Karpas-422 (cell line): ENCODE results near the gene DLEC1. TPM values are rescaled to one million over a fixed set of nuclear protein-coding genes. Genes with fewer than 3 reads are reported as not detected.

Source experiments
- DNase-seq: peaks from one replicate; pipeline ENCODE4 v3.0.0-alpha.2; 2015
- H2AFZ ChIP-seq: fragments of 200-600 bp; sonication (generic); 2 replicates; pipeline ENCODE4 v1.6.1; 2014; ENCODE audit warnings: antibody characterized with exemption, low read length, mixed read lengths
- H3K27ac ChIP-seq: fragments of 200-600 bp; sonication (generic); 2 replicates; pipeline ENCODE4 v1.5.1; 2014; ENCODE audit warnings: mild to moderate bottlenecking, low read length, moderate library complexity
- H3K27me3 ChIP-seq: fragments of 200-600 bp; sonication (generic); 2 replicates; pipeline ENCODE4 v1.6.1; 2014; ENCODE audit warnings: low read length, mixed read lengths
- H3K36me3 ChIP-seq: fragments of 200-600 bp; sonication (generic); 2 replicates; pipeline ENCODE4 v1.6.1; 2014; ENCODE audit warnings: low read length, mixed read lengths; ENCODE audit not compliant: insufficient read depth
- H3K4me1 ChIP-seq: fragments of 200-600 bp; sonication (generic); 2 replicates; pipeline ENCODE4 v1.6.1; 2014; ENCODE audit warnings: mild to moderate bottlenecking, low read length, mixed read lengths
- H3K4me2 ChIP-seq: fragments of 200-600 bp; sonication (generic); 2 replicates; pipeline ENCODE4 v1.6.1; 2014; ENCODE audit warnings: low read length, low read depth, mild to moderate bottlenecking; ENCODE audit not compliant: poor library complexity, severe bottlenecking
- H3K4me3 ChIP-seq: fragments of 200-600 bp; sonication (generic); 2 replicates; pipeline ENCODE4 v1.5.1; 2014; ENCODE audit warnings: mild to moderate bottlenecking, antibody characterized with exemption, low read length, mixed read lengths
- H3K79me2 ChIP-seq: fragments of 200-600 bp; sonication (generic); 2 replicates; pipeline ENCODE4 v1.6.1; 2014; ENCODE audit warnings: mild to moderate bottlenecking, low read length, mixed read lengths
- H3K9ac ChIP-seq: fragments of 200-600 bp; sonication (generic); 2 replicates; pipeline ENCODE4 v1.6.0; 2014; ENCODE audit warnings: low read length
- H3K9me2 ChIP-seq: fragments of 200-600 bp; sonication (generic), shearing (Covaris generic); replicated peaks from 2 replicates; pipeline ENCODE4 v1.6.0; 2014; ENCODE audit warnings: mild to moderate bottlenecking, low read length, moderate library complexity; ENCODE audit not compliant: insufficient read depth
- H3K9me3 ChIP-seq: fragments of 300-700, 200-600 bp; sonication (generic); 2 replicates; pipeline ENCODE4 v1.6.1; 2014; ENCODE audit warnings: low read length, mixed read lengths
- H4K20me1 ChIP-seq: fragments of 200-600 bp; sonication (generic); 2 replicates; pipeline ENCODE4 v1.6.1; 2014; ENCODE audit warnings: mild to moderate bottlenecking, antibody characterized with exemption, low read length, low read depth; ENCODE audit not compliant: insufficient read depth
- total RNA-seq: library from RNA; depleted of rRNA; stranded (reverse); fragments of >200 nt; shearing (Covaris generic); gene quantifications from 2 replicates; pipeline ENCODE4 v1.2.3, GENCODE V29; 2014; ENCODE audit warnings: low replicate concordance

The DLEC1 gene
- total RNA-seq, 1 experiment from 2014 or later = not detected

DNA sequence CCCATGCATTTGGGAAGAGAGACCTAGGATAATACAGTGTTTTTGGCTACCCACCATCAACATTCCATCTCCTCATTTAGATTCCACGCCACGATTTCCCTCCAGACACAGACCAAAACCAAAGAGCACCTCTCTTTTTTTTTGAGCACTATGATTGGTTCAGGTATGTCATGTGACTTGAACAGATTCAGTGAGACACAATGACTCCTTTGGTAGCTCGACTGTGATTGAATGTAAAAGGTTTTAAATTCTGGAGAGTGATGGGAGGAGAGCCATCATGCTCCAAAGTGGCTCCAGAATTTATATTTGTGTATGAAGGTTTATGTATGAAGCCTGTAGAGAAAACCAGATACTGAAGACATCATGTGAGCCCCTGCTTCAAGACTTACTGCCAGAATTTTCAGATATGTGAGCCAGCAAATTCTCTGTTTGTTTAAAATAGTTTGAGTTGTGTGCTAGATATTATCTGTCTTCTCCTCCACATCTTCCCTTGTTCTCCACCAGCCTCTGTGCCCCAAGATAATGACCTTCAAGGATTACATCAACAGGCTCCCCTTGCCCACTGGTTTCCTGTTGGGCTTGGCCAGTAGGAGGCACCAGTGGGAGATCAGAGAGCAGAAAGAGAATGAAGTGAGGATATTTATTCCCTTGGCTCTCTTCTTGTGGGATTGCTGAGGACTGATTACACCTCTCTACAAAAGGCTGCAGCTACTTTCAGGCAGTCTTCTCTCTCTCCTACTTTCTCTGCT, 111.9 kb downstream of the DLEC1 start:
- DNase-seq = no peak
- Histone ChIP-seq H3K9ac (no peak overlapping the region), H3K27ac (no peak overlapping the region), H2AFZ (no peak overlapping the region), H3K36me3 (no peaks in the 10 kb centered on the region), H3K4me3 (no peak overlapping the region), H3K9me2 (no peaks in the 10 kb centered on the region), H3K4me1 (peaks cover 4% of the 10 kb centered on the region; the same call in 1 of the 2 replicates), H3K9me3 (peaks cover 4% of the 10 kb centered on the region; the same call in 1 of the 2 replicates), H4K20me1 (no peaks in the 10 kb centered on the region), H3K4me2 (no peak overlapping the region), H3K27me3 (no peaks in the 10 kb centered on the region), H3K79me2 (no peaks in the 10 kb centered on the region)

DNA sequence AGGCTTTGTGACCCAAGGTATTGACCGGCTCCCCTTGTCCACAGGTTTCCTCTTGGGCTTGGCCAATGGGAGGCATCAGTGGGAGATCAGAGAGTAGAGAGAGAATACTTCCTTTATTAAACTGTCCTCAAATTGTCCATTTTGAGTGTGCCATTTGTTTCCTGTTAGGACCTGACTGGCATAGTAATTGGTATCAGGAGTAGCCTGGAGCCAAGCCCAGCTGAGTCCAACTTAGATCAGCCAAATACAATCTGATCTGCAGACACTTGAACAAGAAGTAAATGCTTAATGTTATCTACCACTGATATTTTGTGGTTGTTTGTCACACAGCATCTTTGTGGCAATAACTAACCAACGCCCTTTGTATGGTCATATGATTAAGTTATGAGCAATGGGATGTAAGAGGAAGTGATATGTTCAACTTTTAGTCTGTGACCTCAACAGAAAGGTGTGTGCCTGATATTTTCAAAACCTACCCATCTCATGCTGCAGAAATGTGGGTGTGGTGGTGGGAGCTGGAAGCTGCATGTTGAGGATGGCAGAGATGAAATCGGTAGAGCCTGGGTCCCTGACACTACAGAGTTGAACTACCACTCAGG, 112.8 kb downstream of the DLEC1 start:
- Histone ChIP-seq H4K20me1 (no peaks in the 10 kb centered on the region), H3K9ac (no peak overlapping the region), H3K4me1 (peaks cover 4% of the 10 kb centered on the region; the same call in 1 of the 2 replicates), H3K9me2 (no peaks in the 10 kb centered on the region), H3K27me3 (no peaks in the 10 kb centered on the region), H3K36me3 (no peaks in the 10 kb centered on the region), H3K4me2 (no peak overlapping the region), H3K9me3 (peaks cover 4% of the 10 kb centered on the region; the same call in 1 of the 2 replicates), H3K4me3 (no peak overlapping the region), H3K79me2 (no peaks in the 10 kb centered on the region), H3K27ac (no peak overlapping the region), H2AFZ (no peak overlapping the region)
- DNase-seq = no peak

DNA sequence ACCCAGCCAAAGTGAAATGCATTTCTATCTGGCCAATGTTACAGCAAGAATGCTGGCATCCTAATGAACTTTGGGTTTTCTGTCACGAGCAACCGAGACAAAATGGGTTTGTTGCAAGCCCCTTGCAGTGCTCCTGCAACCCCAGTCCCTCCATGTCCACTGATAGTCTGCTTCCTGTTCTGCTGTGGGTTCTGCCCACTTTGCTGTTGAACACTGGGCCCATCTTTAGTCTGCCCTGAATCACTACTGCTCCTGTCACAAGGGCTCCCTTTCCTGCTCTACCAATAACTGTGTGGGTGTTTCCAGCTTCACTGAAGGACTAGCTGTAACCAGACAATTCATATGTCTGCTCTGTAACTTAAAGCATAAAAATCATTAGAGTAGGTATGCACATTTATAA, 113.6 kb downstream of the DLEC1 start:
- H2AFZ ChIP-seq = no peak overlapping the region
- H3K9me3 ChIP-seq = no peaks in the 10 kb centered on the region
- H3K27me3 ChIP-seq = no peaks in the 10 kb centered on the region
- no peak overlapping the region for H3K9ac ChIP-seq
- no peaks in the 10 kb centered on the region for H4K20me1 ChIP-seq
- H3K4me1 ChIP-seq = peaks cover 4% of the 10 kb centered on the region; the same call in 1 of the 2 replicates
- no peak for DNase-seq
- H3K27ac ChIP-seq = no peak overlapping the region
- no peak overlapping the region for H3K4me3 ChIP-seq
- H3K4me2 ChIP-seq = no peak overlapping the region
- no peaks in the 10 kb centered on the region for H3K9me2 ChIP-seq
- no peaks in the 10 kb centered on the region for H3K79me2 ChIP-seq
- no peaks in the 10 kb centered on the region for H3K36me3 ChIP-seq

DNA sequence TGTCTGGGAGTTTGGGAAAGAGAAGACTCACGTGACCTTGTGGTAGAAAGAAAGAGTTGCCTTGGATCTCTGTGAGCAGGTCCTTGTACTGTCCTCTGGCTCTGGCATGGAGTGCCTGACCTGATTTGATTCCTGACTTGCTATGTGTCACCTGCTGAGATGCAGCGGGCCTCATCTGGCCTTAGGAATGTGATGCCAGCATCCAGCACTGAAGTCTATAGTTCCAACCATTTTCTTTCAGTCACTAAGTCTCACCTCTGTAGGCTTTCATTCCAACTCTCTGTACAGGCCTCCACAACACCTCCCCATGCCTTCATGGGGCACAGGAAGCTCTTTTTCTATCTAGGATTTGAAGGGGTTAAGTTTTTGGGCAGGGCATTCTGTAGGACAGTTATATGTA, 114.2 kb downstream of the DLEC1 start:
- no peak for DNase-seq
- Histone ChIP-seq H3K4me3 (no peak overlapping the region), H3K9ac (no peak overlapping the region), H3K27me3 (no peaks in the 10 kb centered on the region), H3K4me2 (no peak overlapping the region), H4K20me1 (no peaks in the 10 kb centered on the region), H2AFZ (no peak overlapping the region), H3K36me3 (no peaks in the 10 kb centered on the region), H3K79me2 (no peaks in the 10 kb centered on the region), H3K27ac (no peak overlapping the region), H3K9me3 (no peaks in the 10 kb centered on the region), H3K9me2 (no peaks in the 10 kb centered on the region), H3K4me1 (peaks cover 4% of the 10 kb centered on the region; the same call in 1 of the 2 replicates)

DNA sequence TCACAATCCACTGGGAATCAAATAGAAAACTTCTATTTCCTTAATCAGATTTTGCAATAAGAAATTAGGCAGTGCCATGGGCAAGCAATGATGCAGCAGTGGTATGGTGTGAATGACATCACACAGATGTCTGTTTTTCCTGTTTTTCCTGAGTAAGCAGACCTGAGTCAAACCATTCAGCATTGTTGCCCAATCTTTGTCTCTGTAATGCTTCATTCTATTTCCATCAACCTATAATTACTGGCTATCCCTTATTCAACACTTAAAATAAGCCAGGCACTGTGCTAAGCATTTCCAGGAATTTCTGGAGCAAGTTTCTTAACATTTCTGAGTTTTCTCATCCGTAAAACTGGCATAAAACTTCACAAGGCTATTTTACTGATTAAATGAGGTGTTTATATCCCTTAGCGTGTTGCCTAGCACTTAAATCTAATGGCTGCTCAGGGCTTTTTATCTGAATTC, 115.1 kb downstream of the DLEC1 start:
- no peaks in the 10 kb centered on the region for H4K20me1 ChIP-seq
- no peak for DNase-seq
- no peak overlapping the region for H3K4me3 ChIP-seq
- H3K36me3 ChIP-seq = no peaks in the 10 kb centered on the region
- H3K79me2 ChIP-seq = no peaks in the 10 kb centered on the region
- no peaks in the 10 kb centered on the region for H3K27me3 ChIP-seq
- peaks cover 4% of the 10 kb centered on the region; the same call in 1 of the 2 replicates for H3K4me1 ChIP-seq
- no peak overlapping the region for H3K4me2 ChIP-seq
- H2AFZ ChIP-seq = no peak overlapping the region
- no peak overlapping the region for H3K9ac ChIP-seq
- H3K9me2 ChIP-seq = no peaks in the 10 kb centered on the region
- no peaks in the 10 kb centered on the region for H3K9me3 ChIP-seq
- H3K27ac ChIP-seq = no peak overlapping the region

DNA sequence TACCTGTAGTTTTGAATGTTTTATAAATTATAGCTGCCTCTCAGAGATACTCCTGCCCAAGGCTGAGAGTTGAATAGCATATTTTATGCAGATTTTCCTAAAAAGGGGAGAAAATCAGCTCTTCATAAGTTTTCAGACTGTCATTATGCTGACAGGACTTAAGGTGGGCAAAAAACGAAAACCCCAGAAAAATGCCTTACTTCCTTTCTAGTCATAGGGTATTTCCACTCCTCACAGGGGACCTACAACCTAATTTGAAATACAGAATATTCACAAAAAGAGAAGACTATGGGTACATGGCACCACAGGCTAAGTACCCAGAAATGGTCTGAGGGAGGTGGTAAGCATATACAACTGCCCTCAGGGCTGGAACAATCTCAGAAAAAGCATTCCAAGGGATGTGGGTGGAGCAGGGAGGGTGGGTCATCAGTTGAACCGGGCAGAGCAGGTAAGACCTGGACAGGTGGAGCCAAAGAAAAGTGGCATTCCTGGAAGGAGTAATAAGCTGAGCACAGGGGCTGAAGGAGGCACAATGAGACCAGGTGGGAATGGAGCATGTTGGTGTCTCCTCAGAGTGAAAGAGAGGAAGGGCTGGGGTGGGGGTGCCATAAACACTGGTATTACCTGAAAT, 115.7 kb downstream of the DLEC1 start:
- Histone ChIP-seq H3K27me3 (no peaks in the 10 kb centered on the region), H3K36me3 (no peaks in the 10 kb centered on the region), H3K79me2 (no peaks in the 10 kb centered on the region), H3K9me3 (no peaks in the 10 kb centered on the region), H3K4me3 (no peak overlapping the region), H4K20me1 (no peaks in the 10 kb centered on the region), H3K9me2 (no peaks in the 10 kb centered on the region), H3K27ac (no peak overlapping the region), H3K4me2 (no peak overlapping the region), H3K4me1 (no peaks in the 10 kb centered on the region), H3K9ac (no peak overlapping the region), H2AFZ (no peak overlapping the region)
- DNase-seq = no peak

DNA sequence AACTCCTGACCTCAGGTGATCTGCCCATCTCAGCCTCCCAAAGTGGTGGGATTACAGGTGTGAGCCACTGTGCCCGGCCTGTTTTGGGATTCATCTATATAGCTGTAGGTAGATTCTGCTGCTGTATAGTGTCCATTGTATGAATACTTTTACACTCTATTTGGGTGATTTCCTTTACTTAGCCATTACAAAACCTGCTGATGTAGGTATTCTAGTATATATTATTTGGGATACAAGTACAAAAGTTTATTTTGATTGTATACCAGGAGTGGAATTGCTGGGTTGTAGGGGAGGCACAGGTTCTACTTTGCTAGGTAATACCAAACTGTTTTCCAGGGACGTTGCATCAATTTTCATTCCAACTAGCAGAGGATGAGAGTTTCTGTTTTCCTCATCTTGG, 116.8 kb downstream of the DLEC1 start:
- no peak overlapping the region for H2AFZ ChIP-seq
- no peak overlapping the region for H3K9ac ChIP-seq
- H3K4me3 ChIP-seq = no peak overlapping the region
- no peaks in the 10 kb centered on the region for H3K9me2 ChIP-seq
- no peaks in the 10 kb centered on the region for H3K36me3 ChIP-seq
- no peak overlapping the region for H3K27ac ChIP-seq
- DNase-seq = no peak
- H3K4me1 ChIP-seq = no peaks in the 10 kb centered on the region
- no peak overlapping the region for H3K4me2 ChIP-seq
- H3K27me3 ChIP-seq = no peaks in the 10 kb centered on the region
- H3K9me3 ChIP-seq = no peaks in the 10 kb centered on the region
- no peaks in the 10 kb centered on the region for H3K79me2 ChIP-seq
- no peaks in the 10 kb centered on the region for H4K20me1 ChIP-seq

DNA sequence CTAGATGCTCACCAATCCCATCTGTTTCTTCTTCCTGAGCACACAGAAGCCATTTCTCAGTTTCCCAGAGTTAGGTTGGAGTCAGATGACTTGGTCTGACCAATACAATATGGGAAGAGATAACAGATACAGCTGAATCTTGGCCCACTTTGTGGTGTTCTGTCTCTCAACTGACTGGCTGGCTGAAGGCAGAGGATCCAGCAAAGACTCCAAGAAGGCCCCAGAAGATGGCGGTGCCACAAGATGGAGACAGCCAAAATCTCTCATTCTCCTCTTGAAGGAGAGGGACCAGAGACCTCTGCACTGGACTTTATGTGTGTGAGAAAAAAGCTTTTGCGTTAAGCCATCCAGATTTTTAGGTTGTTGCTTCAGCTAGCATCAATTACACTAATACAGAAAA, 118.1 kb downstream of the DLEC1 start:
- H3K9me2 ChIP-seq = no peaks in the 10 kb centered on the region

More for the DNA sequence above, 118.1 kb downstream of the DLEC1 start:
- Histone ChIP-seq H3K4me1 (no peaks in the 10 kb centered on the region), H3K79me2 (no peaks in the 10 kb centered on the region), H3K4me2 (no peak overlapping the region), H3K9me3 (no peaks in the 10 kb centered on the region), H3K27me3 (no peaks in the 10 kb centered on the region), H3K36me3 (no peaks in the 10 kb centered on the region), H4K20me1 (no peaks in the 10 kb centered on the region), H2AFZ (no peak overlapping the region), H3K4me3 (no peak overlapping the region), H3K27ac (no peak overlapping the region), H3K9ac (no peak overlapping the region)
- no peak for DNase-seq
